ENCODE results near the gene IRAK2.
"Not testable (repeated sequence)": the region's sequence is repeated elsewhere in the genome, so short reads cannot be mapped to it uniquely, and the experiment has no call there.

Gene IRAK2

DNA sequence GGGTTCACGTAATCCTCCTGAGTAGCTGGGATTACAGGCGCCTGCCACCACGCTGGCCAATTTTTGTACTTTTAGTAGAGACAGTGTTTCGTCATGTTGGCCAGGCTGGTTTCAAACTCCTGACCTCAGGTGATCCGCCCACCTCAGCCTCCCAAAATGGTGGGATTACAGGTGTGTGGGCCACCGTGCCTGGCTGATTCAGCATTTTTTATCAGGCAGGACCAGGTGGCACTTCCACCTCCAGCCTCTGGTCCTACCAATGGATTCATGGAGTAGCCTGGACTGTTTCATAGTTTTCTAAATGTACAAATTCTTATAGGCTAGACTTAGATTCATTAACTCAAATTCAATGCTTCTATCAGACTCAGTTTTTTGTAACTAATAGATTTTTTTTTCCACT, 13.7 kb upstream of the IRAK2 start:
- Mint-ChIP-seq H3K36me3 (peaks cover 94% of the 10 kb centered on the region), H3K4me1 (peaks cover 11% of the 10 kb centered on the region), H3K4me3 (no peak overlapping the region), H3K27ac (peak overlapping the region; percentile 66), H3K9me3 (no peaks in the 10 kb centered on the region)
- DNase-seq (ENCODE audit: low spot score in 2 of 2) = no peak
- no peak for ATAC-seq

DNA sequence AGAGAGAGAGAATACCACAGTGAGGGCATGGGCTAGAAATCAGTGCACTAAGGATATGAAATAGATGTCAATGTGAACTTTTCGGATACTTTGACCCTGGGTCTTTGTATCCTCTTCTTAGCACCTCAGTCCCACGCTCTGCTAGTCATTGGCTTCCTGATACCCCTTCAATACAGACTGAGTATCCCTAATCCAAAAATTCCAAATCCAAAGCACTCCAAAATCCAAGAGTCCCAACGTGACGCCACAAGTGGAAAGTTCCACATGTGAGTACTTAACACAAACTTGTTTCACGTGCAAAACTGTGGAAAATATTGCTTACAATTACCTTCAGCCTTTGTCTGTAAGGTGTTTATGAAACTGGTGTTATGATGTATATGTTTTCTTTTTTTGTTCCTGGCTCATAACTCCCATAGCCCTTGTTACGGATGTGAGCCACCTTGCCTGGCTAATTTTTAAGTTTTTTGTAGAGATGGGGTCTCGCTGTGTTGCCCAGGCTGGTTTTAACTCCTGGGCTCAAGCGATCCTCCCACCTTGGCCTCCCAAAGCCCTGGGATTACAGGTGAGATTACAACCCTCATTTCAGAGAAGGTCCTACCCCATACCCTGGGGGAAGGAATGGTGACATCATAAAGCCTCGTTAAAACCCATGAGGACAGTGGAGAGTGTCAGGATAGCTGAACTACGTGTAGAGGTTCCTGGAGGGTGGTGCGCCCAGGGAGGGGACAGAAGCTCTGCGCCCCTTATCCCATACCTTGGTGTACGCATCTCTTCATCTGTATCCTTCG, 10.2 kb upstream of the IRAK2 start:
- DNase-seq (ENCODE audit: low spot score in 2 of 2) = no peak
- H3K4me1 Mint-ChIP-seq = peaks cover 3% of the 10 kb centered on the region
- H3K4me3 Mint-ChIP-seq = no peak overlapping the region
- no peak overlapping the region for H3K27ac Mint-ChIP-seq
- ATAC-seq = no peak
- peaks cover 58% of the 10 kb centered on the region for H3K36me3 Mint-ChIP-seq
- no peaks in the 10 kb centered on the region for H3K9me3 Mint-ChIP-seq

GRCh38 chr3:10155123-10155472, 9.6 kb upstream of the IRAK2 start:
- Mint-ChIP-seq H3K36me3 (peaks cover 52% of the 10 kb centered on the region), H3K4me3 (no peak overlapping the region), H3K9me3 (no peaks in the 10 kb centered on the region), H3K27ac (no peak overlapping the region), H3K4me1 (no peaks in the 10 kb centered on the region)
- no peak for ATAC-seq
- no peak for DNase-seq (ENCODE audit: low spot score in 2 of 2)

GRCh38 chr3:10155658-10156057, 9.1 kb upstream of the IRAK2 start:
- Mint-ChIP-seq H3K9me3 (no peaks in the 10 kb centered on the region), H3K36me3 (peaks cover 47% of the 10 kb centered on the region), H3K4me3 (no peak overlapping the region), H3K27ac (no peak overlapping the region), H3K4me1 (no peaks in the 10 kb centered on the region)
- ATAC-seq (no peak), DNase-seq (ENCODE audit: low spot score in 2 of 2) (no peak)

- no peak for DNase-seq (ENCODE audit: low spot score in 2 of 2)
- no peaks in the 10 kb centered on the region for H3K4me1 Mint-ChIP-seq
- no peak for ATAC-seq
- peaks cover 33% of the 10 kb centered on the region for H3K36me3 Mint-ChIP-seq
- no peak overlapping the region for H3K27ac Mint-ChIP-seq
- H3K9me3 Mint-ChIP-seq = no peaks in the 10 kb centered on the region
- H3K4me3 Mint-ChIP-seq = no peak overlapping the region
These were observed 7.7 kb upstream of the IRAK2 start for GRCh38 chr3:10157031-10157430.

DNA sequence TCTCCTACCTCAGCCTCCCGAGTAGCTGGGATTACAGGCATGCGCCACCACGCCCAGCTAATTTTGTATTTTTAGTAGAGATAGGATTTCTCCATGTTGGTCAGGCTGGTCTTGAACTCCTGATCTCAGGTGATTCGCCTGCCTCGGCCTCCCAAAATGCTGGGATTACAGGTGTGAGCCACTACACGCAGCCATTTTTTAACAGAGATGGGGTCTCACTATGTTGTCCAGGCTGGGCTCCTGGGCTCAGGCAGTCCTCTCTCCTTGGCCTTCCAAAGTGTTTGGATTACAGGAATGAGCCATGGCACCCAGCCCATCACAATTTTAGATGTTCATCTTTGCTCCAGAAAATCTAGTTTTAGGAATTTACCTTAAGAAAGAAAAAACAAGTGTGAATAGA, 6.2 kb upstream of the IRAK2 start:
- not testable (repeated sequence) for H3K4me3 Mint-ChIP-seq; ATAC-seq; DNase-seq (ENCODE audit: low spot score in 2 of 2); H3K9me3 Mint-ChIP-seq; H3K27ac Mint-ChIP-seq; H3K4me1 Mint-ChIP-seq
- H3K36me3 Mint-ChIP-seq = peaks cover 18% of the 10 kb centered on the region

GRCh38 chr3:10160346-10160745, 4.4 kb upstream of the IRAK2 start:
- no peak overlapping the region for H3K4me3 Mint-ChIP-seq
- DNase-seq (ENCODE audit: low spot score in 2 of 2) (no peak), ATAC-seq (no peak)
- no peaks in the 10 kb centered on the region for H3K36me3 Mint-ChIP-seq
- H3K4me1 Mint-ChIP-seq = peaks cover 5% of the 10 kb centered on the region
- no peak overlapping the region for H3K27ac Mint-ChIP-seq
- H3K9me3 Mint-ChIP-seq = no peaks in the 10 kb centered on the region

DNA sequence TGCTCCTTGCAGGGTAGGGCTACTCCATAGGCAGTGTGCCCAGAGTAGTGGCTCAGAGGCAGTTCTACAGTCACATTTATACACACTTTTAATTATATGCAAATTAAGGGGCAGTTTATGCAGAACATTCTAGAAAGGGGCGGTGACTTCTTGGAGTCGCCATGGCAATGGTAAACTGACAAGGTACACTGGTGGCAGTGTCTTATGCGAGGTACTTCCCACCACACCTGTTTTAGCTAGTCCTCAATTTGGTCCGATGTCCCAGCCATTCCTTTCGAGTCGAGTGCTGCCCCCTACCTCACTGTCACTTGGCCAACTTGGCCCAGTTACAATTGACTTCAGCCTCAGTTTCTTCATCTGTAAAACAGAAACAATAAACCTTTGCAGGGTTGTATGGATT, 3.8 kb upstream of the IRAK2 start:
- Mint-ChIP-seq H3K27ac (no peak overlapping the region), H3K36me3 (no peaks in the 10 kb centered on the region), H3K4me1 (peaks cover 5% of the 10 kb centered on the region), H3K9me3 (no peaks in the 10 kb centered on the region), H3K4me3 (no peak overlapping the region)
- DNase-seq (ENCODE audit: low spot score in 2 of 2) (no peak), ATAC-seq (no peak)

- Mint-ChIP-seq H3K4me3 (no peak overlapping the region), H3K9me3 (no peaks in the 10 kb centered on the region), H3K27ac (no peak overlapping the region), H3K36me3 (peaks cover 3% of the 10 kb centered on the region), H3K4me1 (peaks cover 11% of the 10 kb centered on the region)
- ATAC-seq (no peak), DNase-seq (ENCODE audit: low spot score in 2 of 2) (no peak)
These were observed 2.5 kb upstream of the IRAK2 start for GRCh38 chr3:10162185-10162584.

GRCh38 chr3:10164201-10164545, 546 bp upstream of the IRAK2 start:
- ATAC-seq; DNase-seq (ENCODE audit: low spot score in 2 of 2); H3K27ac Mint-ChIP-seq; H3K9me3 Mint-ChIP-seq: not testable (repeated sequence)
- H3K36me3 Mint-ChIP-seq = peaks cover 13% of the 10 kb centered on the region
- peaks cover 19% of the 10 kb centered on the region for H3K4me1 Mint-ChIP-seq
- H3K4me3 Mint-ChIP-seq = peak overlapping the region; percentile 70

DNA sequence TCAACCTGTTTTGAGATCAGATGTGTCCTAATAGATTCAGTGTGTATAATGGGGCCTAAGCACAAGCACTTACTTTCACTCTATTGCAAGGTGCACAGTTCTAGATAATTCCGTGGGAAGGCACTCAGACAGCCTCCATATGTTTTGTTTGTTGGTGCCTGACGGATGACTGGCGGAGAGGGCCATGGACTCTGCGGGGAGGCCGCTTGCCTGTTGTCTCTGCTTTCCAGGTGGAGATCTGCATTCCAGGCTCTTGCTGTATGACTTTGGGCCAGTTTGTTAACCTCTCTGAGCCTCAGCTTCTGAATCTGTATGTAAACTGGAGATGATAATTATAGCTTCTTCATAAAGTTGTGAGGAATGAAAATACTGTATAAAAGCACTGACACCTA, 1.5 kb downstream of the IRAK2 start:
- Mint-ChIP-seq H3K4me1 (peaks cover 24% of the 10 kb centered on the region), H3K27ac (no peak overlapping the region), H3K36me3 (peaks cover 13% of the 10 kb centered on the region), H3K9me3 (peaks cover 3% of the 10 kb centered on the region), H3K4me3 (peak overlapping the region; percentile 70)
- ATAC-seq (no peak), DNase-seq (ENCODE audit: low spot score in 2 of 2) (no peak)

GRCh38 chr3:10169000-10169496, 4.3 kb downstream of the IRAK2 start:
- Mint-ChIP-seq H3K4me3 (no peak overlapping the region), H3K4me1 (peaks cover 22% of the 10 kb centered on the region), H3K36me3 (peaks cover 13% of the 10 kb centered on the region), H3K9me3 (peaks cover 3% of the 10 kb centered on the region), H3K27ac (no peak overlapping the region)
- ATAC-seq (no peak), DNase-seq (ENCODE audit: low spot score in 2 of 2) (no peak)

DNA sequence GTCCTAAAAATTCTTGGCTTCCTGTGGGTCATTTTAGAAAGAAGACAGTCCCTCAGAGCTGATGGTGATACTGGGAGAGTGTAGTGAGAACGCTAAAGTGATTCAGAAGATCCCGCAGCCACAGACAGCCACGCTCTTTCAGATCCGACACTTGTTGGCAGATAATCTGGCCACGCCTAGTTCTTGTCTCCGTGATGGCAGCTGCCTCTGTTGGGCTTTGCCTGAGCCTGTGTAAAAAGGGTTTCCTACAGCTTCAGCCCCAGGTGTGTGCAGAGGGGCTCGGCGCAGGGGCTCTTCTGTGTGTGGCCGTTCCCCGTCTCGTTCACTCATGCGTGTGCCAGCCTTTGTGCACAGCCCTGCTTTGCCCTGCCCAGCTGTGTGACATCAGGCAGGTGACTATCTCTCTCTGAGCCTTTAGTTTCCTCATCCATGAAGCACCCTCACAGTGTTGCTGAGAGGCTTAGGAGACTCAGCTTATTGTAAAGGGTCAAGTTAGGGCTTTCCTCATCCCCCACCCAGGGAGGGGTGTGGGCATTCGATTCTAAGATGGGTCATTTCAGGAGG, 6.3 kb downstream of the IRAK2 start:
- no peak for ATAC-seq
- H3K27ac Mint-ChIP-seq = no peak overlapping the region
- peaks cover 3% of the 10 kb centered on the region for H3K9me3 Mint-ChIP-seq
- DNase-seq (ENCODE audit: low spot score in 2 of 2) = no peak
- peaks cover 13% of the 10 kb centered on the region for H3K36me3 Mint-ChIP-seq
- H3K4me3 Mint-ChIP-seq = no peak overlapping the region
- H3K4me1 Mint-ChIP-seq = peaks cover 24% of the 10 kb centered on the region

DNA sequence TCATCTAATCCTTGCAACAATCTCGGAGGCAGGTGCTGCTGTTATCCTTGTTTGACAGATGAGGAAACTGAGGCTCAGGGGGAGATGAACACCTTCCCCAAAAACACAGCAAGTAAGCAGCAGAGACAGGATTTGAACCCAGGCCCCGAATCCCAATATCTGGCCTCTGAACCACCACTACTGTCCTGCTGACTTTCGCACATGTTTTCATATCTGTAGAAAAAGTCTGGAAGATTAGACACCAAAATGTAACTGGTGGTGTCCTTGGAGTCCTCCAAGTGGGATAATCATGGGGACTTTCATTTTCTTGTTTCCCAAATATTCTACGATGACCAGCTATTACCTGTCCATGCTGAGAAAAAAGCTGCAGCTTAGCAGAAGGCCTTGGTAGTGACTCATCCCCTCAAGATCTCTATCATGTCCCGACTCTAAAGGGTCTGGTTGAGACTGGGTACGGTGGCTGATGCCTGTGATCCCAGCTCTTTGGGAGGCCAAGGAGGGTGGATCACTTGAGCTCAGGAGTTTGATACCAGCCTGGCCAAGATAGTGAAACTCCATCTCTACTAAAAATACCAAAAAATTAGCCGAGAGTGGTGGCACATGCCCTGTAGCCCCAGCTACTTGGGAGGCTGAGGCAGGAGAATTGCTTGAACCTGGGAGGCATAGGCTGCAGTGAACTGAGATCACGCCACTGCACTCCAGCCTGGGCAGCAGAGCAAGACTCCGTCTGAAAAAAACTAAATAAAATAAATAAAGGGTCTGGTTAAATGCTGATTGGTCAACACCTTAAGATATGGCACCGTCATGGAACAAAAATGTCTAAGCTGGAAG, 8.6 kb downstream of the IRAK2 start:
- DNase-seq (ENCODE audit: low spot score in 2 of 2) = no peak
- no peak for ATAC-seq
- H3K36me3 Mint-ChIP-seq = peaks cover 18% of the 10 kb centered on the region
- H3K4me3 Mint-ChIP-seq = no peak overlapping the region
- H3K9me3 Mint-ChIP-seq = peaks cover 3% of the 10 kb centered on the region
- peaks cover 23% of the 10 kb centered on the region for H3K4me1 Mint-ChIP-seq
- H3K27ac Mint-ChIP-seq = peak overlapping the region; percentile 67

- DNase-seq (ENCODE audit: low spot score in 2 of 2) = no peak
- Mint-ChIP-seq H3K27ac (peak overlapping the region; percentile 67), H3K4me1 (peaks cover 17% of the 10 kb centered on the region), H3K4me3 (no peak overlapping the region), H3K9me3 (no peaks in the 10 kb centered on the region), H3K36me3 (peaks cover 19% of the 10 kb centered on the region)
- peak; percentile 37 for ATAC-seq
These were observed 9.3 kb downstream of the IRAK2 start for GRCh38 chr3:10173926-10174435.

Measured in stimulated activated effector memory CD8-positive, alpha-beta T cell treated with anti-CD3 and anti-CD28 coated beads, Interleukin-12 subunit alpha, Interleukin-12 subunit beta, amount 100 ng/mL, for 72 hours (primary cell).